Measurements from ENCODE around the gene ENPP6. TPM values are rescaled to one million over a fixed set of nuclear protein-coding genes. Genes with fewer than 3 reads are reported as not detected.

Gene ENPP6
- total and polyA plus RNA-seq, 2 of the 13 experiments (the other 11 are each of a cell fraction or from before 2014, with no cell fraction given) = not detected

DNA sequence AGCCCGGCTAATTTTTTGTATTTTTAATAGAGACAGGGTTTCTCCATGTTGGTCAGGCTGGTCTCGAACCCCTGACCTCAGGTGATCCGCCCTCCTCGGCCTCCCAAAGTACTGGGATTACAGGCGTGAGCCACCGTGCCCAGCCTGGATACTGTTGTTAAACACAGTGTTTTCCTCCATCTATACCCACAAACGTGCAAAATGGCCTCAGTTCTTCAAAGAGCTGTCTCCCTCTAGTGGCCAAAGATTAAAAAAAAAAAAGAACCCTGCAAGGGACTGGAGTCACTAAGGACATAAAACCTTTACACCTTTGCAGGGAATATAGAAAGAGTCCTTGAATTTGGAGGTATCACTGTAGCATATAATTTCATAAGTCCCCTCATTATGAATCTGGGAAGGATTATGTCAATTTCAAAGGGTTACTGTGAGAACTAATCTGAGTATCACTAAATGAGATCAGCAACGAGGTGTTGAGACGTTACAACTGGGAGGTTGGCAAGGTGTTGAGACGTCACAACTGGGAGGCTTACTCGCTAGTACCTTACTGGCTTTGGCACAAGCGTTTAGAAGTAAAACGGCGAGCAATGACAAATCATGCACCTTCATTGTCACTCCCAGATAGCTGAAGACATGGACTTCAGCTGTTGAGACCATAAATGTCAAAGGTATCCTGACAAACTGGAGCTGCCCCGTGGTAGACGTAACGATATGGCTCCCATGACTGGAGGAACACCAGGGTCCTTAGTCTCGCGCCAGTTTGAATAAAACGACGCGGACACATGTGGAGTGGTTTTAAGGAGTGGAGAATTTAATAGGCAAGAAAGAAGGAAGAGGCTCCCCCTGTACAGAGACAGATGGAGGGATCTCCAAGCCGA lies 33.4 kb upstream of the ENPP6 start:
- H3K4me2 ChIP-seq (ENCODE audit: low read depth, low read length) = no peak overlapping the region
- 0 out of 5 replicates have a peak, but pooled peaks cover 0 to 4% of the 10 kb centered on the region in 2 experiments for H3K27me3 ChIP-seq (ENCODE audit: control insufficient read depth in 1 of 2, insufficient read depth in 2 of 2, low read length in 2 of 2)
- no peaks in the 10 kb centered on the region for H4K20me1 ChIP-seq (ENCODE audit: insufficient read depth, low read length)
- ATAC-seq (peak; percentile 85), DNase-seq (ENCODE audit: low spot score) (peak; percentile 71), FAIRE-seq (peak; percentile 15)
- in situ Hi-C loops (cut with HindIII; ENCODE audit: extremely low pct_ligation_motif_present, low pct_unique_long_range_greater_than_20kb) = no loop called here
- no peaks in the 10 kb centered on the region for H3K36me3 ChIP-seq (replicated peaks in 1 of 2; ENCODE audit: control insufficient read depth in 1 of 2, insufficient read depth in 2 of 2, low read length in 2 of 2)
- intact Hi-C loops (cut with micrococcal nuclease; ENCODE audit: unreplicated experiment) = loop anchor here (1.0 to 2.0 kb wide), 2 partner anchors 83 to 410 kb away; no protein-coding TSS in a partner anchor
- no peaks in the 10 kb centered on the region for H3K79me2 ChIP-seq (ENCODE audit: insufficient read depth, low read length)
- H3K9ac ChIP-seq (ENCODE audit: insufficient read depth, low read depth, low read length) = no peak overlapping the region
- H2AFZ ChIP-seq (ENCODE audit: low read length) = no peak overlapping the region
- BruUV-seq (replicated peaks) = no TSS peak
- 31% methylated on average over 19 of the region's 23 CpGs for WGBS (ENCODE audit: low lambda C conversion rate)
- no peaks in the 10 kb centered on the region for H3K9me3 ChIP-seq (ENCODE audit: low read length)
- H3K4me3 ChIP-seq (replicated peaks in 1 of 3; ENCODE audit: insufficient read depth in 1 of 3, low read depth in 2 of 3, low read length in 3 of 3) = no peak overlapping the region
- TF ChIP-seq GATAD2A (CRISPR knock-in tag; IDR thresholded peaks at IDR 0.05) (0 out of 2 replicates have a peak, but pooled peaks have one; percentile 29), SMC3 (IDR thresholded peaks at IDR 0.05; ENCODE audit: low read length) (peak; percentile 43; the same call in 1 of the 2 replicates), YY1 (IDR thresholded peaks at IDR 0.05; ENCODE audit: insufficient read depth, insufficient replicate concordance, low read depth, low read length) (peak; percentile 42), STAG1 (CRISPR knock-in tag; IDR thresholded peaks at IDR 0.05) (peak; percentile 66), ZNF460 (CRISPR knock-in tag; IDR thresholded peaks at IDR 0.05; ENCODE audit: borderline replicate concordance) (peak; percentile 75; the same call in 1 of the 2 replicates), HMGA1 (CRISPR knock-in tag; conservative IDR thresholded peaks at IDR 0.05) (no peak)
- TF ChIP-seq, protein P1, sequence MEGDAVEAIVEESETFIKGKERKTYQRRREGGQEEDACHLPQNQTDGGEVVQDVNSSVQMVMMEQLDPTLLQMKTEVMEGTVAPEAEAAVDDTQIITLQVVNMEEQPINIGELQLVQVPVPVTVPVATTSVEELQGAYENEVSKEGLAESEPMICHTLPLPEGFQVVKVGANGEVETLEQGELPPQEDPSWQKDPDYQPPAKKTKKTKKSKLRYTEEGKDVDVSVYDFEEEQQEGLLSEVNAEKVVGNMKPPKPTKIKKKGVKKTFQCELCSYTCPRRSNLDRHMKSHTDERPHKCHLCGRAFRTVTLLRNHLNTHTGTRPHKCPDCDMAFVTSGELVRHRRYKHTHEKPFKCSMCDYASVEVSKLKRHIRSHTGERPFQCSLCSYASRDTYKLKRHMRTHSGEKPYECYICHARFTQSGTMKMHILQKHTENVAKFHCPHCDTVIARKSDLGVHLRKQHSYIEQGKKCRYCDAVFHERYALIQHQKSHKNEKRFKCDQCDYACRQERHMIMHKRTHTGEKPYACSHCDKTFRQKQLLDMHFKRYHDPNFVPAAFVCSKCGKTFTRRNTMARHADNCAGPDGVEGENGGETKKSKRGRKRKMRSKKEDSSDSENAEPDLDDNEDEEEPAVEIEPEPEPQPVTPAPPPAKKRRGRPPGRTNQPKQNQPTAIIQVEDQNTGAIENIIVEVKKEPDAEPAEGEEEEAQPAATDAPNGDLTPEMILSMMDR (CRISPR knock-in tag; IDR thresholded peaks at IDR 0.05) = peak; percentile 65
- TF ChIP-seq, protein P2, sequence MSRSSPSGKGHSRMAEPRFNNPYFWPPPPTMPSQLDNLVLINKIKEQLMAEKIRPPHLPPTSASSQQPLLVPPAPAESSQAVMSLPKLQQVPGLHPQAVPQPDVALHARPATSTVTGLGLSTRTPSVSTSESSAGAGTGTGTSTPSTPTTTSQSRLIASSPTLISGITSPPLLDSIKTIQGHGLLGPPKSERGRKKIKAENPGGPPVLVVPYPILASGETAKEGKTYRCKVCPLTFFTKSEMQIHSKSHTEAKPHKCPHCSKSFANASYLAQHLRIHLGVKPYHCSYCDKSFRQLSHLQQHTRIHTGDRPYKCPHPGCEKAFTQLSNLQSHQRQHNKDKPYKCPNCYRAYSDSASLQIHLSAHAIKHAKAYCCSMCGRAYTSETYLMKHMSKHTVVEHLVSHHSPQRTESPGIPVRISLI (CRISPR knock-in tag; IDR thresholded peaks at IDR 0.05; ENCODE audit: borderline replicate concordance) = peak; percentile 17; the same call in 1 of the 2 replicates
- TF ChIP-seq, protein P3, sequence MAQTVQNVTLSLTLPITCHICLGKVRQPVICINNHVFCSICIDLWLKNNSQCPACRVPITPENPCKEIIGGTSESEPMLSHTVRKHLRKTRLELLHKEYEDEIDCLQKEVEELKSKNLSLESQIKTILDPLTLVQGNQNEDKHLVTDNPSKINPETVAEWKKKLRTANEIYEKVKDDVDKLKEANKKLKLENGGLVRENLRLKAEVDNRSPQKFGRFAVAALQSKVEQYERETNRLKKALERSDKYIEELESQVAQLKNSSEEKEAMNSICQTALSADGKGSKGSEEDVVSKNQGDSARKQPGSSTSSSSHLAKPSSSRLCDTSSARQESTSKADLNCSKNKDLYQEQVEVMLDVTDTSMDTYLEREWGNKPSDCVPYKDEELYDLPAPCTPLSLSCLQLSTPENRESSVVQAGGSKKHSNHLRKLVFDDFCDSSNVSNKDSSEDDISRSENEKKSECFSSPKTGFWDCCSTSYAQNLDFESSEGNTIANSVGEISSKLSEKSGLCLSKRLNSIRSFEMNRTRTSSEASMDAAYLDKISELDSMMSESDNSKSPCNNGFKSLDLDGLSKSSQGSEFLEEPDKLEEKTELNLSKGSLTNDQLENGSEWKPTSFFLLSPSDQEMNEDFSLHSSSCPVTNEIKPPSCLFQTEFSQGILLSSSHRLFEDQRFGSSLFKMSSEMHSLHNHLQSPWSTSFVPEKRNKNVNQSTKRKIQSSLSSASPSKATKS (CRISPR knock-in tag; IDR thresholded peaks at IDR 0.05) = no peak
- POLR2A ChIA-PET = no interaction called here
- no peak overlapping the region for H3K27ac ChIP-seq (ENCODE audit: extremely low read length, insufficient read depth, low read length)
- CTCF ChIA-PET (ENCODE audit: low intra/inter-chr PET ratio, low total read pairs) = interaction anchor here (0.7 kb wide), 1 partner anchor 87 kb away, joined by 3 read pairs; no protein-coding TSS in a partner anchor
- H3K4me1 ChIP-seq (ENCODE audit: insufficient read depth, low read length) = no peaks in the 10 kb centered on the region

Data from HepG2 (cell line).